Activated CD8-positive, alpha-beta memory T cell treated with anti-CD3 and anti-CD28 coated beads, Interleukin-2, amount 50 U/mL, for 24 hours (primary cell): ENCODE results near the gene LRAT.
"Not testable (repeated sequence)": the region's sequence is repeated elsewhere in the genome, so short reads cannot be mapped to it uniquely, and the experiment has no call there.

Source experiments
- DNase-seq: peaks from one replicate; pipeline ENCODE4 v3.0.0-alpha.2; 2020; ENCODE audit errors: extremely low read depth

LRAT gene

DNA sequence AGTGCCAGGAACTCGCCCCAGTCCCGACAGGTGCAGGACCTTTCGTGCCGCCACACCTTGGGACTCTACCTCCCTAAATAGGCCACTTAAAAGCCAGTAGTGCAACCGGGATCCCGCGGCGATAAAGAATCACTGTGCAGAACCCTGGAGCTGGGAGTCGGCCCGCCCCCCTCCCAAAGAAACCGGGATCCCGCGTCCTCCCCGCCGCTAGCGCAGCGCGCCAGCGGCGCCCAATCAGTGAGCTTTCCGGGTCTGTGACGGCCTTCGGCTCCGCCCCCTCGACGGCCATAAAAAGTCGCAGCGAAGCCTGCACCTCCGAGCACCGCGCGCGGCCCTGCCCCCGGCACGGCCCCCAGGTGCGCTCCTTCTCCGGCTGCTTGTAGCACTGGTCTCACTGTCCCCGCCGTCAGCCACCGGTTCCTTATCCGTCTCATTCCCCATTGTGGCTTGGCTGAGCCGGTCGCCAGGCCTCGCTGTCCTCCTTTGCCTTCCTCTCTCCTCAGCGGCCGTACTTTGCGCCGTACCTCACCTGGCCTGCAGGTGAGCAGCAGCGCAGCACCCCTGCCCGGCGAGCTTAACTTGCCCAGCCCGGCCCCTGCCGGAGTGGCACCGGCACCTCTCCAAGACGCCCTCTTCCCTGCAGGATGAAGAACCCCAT lies at the start of gene LRAT:
LRAT (plus strand) TSS at position 318 of the 658 bp plus-strand sequence; CDS start at position 645, 327 bp downstream.
- DNase-seq, result no peak

DNA sequence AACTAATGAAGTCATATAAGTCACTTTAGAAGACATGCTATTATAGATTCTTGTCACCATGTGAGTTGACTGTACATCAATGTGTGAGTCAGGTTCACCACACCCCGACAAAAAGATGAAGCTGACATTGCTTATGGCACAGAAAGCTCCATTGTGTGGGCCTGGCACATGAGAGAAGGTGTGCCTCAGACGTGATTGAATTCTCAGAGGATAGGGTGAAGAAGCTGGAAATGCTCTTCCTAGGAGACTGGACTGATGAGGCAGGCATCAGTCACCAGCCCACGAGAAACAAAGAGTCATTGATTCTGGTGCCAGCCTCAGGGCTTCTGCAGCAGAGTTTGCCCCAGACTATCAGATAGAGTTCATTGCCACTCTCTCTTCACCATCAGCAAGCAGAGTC lies 35.9 kb upstream of the LRAT start:
- no peak for DNase-seq

DNA sequence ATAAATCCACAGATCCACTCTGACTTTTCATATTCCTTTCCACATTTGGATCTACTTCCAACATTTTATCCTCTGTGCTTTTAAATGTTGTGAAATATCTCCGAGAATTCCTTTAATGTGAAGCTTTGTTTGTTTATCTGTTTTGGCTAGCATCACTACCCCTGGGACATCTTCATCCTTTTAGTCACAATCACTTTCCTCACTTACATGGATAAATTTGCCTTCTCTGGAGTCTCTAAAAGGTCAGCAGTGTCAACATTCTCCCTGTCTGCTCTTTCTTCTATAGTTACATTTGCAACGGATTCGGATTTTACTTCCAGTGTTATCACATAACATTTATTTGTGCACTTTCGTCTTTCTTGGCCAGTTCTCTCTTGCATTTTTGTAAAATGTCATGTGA lies 34.2 kb upstream of the LRAT start:
- DNase-seq, result no peak

DNA sequence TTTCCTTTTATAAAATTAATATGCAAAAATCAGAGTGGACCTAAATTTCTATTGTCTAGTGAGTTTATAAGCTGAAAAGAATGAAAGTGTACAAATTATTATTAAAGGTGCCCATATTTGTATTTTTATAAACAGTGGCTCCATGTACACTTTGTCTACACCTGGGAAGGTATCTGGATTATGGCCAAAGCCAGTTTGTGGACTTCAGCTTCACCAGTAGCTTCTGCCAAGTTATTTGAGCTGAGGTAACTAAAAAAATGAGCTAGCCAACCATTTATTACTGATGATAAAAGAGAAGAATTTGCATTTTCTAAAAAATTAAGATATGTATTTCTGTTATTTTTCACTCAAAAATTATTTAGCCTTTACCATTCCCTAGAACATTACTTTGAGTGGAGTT lies 32.3 kb upstream of the LRAT start:
- no peak for DNase-seq

DNA sequence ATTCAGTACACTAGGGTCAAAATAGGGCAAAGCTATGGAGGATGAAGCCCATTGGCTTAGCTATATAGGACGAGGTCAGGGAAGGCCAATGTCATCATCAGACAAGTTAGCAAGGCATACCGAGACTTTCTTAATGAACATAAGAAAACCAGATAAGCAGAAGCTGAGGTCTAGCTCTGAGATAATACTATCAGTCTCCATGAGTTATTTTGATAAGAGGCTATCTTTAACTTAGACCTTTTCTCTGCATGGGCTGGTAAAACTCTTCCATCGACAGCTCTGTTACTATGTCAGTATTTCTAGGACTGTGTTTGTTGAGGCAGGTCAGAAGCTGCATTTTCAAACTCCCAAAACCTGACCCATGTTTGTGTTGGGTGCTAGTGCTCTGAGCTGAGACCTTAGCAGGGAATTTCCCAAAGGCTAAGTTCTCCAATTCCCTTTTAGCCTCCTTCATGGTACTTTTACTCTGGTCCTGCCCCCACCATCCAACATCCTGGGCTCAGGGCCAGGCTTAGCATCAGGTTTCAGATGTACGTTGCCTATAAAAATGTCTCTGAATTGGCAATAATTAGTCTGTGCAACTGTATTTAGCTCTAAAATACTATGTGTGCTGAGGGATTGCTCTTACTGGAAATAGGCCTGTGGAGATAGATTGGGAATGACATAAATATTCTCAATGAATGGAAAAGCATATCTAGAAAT lies 29.3 kb upstream of the LRAT start:
- DNase-seq, result no peak

DNA sequence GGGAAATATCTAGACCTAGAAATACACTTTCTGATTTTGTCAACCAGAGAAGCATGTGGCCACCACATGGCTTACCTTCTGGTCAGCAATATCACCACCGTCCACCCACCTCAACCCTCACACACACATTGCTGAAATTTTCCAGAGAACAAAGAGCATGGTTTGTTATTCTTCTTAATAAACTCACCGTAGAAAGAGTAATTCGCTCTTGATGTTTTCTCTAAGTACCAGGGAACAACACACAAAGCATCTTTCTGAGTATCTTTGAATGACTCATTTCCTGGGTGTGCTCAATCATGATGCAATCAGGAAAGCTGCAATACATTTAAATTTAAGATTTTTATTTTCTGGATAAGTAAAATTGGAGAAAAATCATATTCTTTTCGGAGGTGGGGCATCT lies 24.7 kb upstream of the LRAT start:
- DNase-seq, result no peak

DNA sequence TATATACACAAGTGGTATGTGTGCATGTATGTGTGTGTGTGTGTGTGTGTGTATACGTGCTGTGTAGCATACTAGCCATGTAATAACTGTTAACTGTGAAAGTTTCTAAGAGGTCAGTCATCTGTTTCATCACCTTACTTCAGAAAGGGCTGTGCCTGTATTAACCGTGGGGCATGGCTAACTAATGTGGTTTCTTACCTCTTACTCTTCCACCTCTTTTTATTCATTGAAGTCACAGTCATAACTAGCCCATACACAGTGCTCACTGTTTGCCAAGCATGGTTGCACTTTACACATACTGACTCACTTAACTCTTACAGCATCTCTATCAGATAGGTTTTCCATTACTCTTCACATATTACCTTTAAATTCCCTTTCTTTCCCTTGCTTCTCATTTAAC lies 23.7 kb upstream of the LRAT start:
- DNase-seq, result no peak

DNA sequence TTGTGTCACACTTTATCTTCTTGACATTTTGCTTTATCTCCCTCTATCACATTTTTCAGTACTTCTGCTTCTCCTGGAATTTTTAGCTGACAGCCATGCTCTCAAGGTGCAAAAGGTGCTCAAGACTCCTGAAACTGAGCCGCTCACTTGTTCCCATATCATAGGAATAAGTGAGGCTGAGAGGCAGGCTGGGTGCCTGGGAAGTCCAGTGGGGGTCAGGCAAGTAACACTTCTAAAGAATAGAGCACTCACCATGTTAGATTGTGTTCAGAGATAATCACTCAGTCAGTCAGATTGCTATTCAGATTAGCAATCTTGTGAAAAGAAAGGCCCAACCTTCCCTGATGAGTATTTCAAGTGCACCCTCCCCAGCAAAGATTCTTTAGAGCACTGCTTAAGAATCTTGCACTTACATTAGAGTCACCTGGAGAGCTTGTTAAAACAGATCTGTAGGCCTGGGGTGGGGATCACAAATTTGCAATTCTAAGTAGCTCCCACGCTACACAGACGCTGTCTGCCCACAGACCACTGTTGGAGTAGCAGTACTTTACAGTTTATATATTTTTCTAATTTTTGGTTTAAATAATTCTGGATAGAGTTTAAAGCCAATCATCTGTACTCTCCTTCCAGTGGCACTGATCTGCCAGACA lies 23.1 kb upstream of the LRAT start:
- DNase-seq, result no peak

DNA sequence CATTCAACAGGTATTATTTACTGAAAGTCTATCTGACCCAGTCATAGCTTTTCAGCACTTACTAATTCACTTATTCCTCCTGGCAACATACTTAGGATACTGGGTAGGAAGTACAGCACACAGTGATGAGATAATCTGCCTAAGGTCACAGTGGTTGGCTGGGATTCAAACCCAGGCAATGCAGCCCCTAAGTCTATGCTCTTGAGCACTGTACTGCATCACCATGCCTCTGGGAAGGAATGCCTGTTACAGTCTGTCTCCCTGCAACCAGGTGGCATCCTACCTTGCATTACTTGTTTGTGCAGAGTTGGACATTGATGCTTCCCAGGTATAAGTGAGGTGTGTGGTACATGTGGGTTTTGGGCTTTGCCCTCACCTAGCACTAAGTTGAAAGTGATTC lies 21.5 kb upstream of the LRAT start:
- no peak for DNase-seq

DNA sequence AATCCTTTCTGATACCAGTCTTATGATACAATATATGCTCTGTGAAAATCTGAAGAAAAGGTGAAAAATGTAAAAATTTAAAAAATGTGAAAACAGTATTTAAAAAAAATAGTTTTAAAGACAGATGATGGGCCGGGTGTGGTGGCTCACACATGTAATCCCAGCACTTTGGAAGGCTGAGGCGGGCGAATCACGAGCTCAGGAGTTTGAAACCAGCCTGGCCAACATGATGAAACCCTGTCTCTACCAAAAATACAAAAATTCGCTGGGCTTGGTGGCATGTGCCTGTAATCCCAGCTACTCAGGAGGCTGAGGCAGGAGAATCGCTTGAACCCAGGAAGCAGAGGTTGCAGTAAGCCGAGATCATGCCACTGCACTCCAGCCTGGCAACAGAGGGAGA lies 20.2 kb upstream of the LRAT start:
- DNase-seq, result not testable (repeated sequence)

DNA sequence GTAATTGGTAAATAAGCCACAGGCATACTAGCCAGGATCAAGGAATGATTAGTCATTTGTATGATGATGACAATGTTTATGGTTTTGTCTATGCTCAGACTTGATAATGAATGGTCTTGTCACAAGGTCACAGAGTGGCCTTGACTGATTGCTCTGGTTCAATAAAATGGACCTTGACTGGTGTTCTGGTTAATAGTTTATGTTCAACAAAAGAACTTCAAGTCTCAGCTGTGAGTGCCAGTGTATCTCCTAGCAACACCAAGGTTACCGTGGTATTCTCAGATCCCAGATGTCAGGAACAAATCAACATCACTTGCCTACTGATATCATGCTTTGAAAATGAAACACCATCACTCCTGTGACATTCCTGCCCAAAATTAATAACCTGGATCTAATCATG lies 16.3 kb upstream of the LRAT start:
- DNase-seq, result no peak

DNA sequence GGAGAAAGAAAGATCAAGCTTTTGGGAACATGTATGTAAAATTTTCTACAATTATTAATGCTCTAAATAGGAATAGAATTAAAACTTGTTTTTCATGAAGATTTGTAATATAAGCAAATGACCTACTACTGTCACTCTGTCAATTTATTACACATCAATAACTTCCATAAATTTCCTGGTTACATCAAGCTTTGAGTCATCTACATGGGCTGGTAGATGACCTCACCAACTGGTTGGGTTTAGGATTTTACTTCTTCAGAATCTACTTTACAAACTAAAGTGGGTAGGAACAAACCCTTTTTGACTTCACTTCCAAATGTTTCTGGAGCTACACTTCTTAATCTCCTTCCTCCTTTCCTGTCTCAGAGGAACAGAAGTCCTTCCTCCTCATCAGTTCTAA lies 12.0 kb upstream of the LRAT start:
- no peak for DNase-seq

DNA sequence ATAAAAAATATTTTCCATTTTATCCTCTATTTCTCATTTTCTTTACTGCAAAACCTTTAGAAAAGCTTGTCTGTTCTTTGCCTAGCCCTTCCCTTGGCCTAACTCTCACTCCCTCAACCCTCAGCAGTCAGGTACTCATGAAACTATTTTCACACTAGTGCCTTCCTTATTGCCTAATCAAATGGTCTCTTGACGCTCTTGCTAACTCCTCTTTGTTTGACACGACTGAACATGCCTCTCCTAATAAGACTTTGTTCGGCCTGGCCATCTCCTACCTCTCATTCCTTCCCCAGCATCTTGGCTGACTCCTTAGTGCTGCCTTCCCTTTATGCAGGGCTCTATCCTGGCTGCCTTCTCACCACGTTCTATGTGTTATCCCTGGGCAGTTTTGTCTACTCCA lies 11.1 kb upstream of the LRAT start:
- DNase-seq, result no peak

DNA sequence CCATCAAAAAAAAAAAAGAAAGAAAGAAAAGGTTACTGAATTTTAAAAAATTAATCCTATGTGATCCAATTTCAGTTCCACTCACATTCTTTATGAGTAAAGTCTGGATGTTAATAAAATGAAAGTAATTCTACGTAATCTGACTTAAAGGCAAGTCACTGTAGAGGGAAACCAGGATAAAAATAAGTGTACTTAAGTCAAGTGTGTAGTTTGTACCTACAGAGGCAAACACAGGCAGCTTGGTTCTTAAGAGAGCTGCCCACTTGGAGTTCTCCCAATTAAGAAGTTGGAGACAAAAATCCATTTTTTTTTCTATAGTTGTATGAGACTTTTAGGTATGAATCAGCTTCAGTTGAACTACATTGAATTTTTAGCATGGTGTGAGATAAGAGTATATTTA lies 7.0 kb upstream of the LRAT start:
- DNase-seq, result no peak

DNA sequence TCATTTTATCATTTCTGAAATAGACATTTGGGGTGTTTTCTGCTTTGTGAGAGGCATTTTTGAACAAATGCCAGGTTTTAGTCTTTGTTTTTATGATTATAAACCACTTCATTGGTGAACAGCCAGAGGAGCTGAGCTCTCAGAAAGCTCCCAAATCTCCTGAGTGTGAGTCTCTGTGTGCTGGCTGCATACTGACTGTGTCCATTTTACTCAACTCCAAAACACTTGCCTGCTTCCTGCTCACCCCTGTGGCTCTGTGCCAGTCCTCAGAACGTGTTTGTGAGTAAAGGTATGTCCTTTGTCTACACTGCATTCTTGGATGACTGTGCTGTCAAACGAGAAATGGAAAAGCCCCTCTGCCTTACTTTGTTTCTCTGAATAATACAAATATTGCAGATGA lies 5.4 kb upstream of the LRAT start:
- DNase-seq, result no peak

DNA sequence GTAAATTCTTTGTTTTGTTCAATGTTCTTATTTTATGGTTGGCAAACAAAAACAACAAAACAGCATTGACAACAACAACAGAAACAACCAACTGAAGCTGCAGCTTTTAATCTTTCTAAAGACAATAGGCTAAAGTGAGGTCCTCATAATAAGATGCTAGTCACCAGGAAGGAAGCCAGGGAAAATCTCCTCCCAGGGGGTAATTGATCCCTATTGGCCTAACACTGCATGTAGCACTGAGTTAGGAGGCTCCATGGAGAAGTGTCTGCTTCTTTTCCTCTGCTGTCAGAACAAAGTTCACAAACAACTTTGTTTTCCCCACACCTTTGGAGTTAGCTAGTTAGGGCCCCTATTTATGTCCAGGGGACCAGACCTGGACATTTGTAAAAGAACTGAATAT lies 4.7 kb upstream of the LRAT start:
- no peak for DNase-seq

DNA sequence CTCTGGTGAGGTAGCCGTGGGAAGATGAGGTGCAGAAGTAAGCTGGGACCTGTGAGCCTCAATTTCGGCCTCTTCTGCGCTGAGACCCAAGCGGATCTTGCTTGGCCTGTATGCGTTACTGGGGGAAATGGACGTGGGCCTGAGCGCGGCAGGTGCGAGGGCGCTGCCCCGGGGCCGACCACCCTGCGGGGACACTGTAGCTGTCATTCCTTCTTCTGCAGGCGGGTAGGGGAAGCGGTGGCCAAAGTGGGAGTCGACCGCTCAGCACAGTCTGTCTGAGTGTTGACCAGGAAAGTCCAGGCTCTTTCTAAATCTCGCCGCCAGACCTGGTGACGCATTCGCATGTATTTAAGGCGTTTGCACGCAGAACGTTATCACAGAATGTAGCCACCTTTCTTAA lies 3.3 kb upstream of the LRAT start:
- no peak for DNase-seq

DNA sequence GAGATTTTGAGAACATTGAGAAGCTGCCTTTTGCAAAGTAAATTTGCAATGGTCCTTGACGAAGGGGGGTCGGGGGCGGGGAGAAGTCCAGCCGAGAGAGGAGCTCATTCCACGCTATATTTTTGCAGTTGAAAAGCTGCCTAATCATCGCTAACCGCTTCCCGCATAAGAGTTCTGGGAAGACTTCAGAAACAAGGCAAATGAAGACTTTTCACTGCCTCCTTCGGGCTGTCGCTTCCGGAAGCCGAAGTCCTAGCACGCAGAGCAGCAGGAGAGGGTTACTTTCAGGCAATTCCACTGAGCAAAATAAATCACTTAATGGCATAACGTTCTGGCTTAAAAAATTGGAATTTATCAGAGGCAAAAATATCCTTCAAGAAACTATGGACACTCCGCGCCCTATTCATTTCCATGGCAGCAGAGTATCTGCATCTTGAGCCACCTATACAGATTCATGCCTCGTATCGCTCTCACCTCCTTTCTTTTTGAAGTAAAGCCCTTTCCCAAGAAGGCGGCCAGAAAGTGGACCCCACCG lies 2.6 kb upstream of the LRAT start:
- no peak for DNase-seq

DNA sequence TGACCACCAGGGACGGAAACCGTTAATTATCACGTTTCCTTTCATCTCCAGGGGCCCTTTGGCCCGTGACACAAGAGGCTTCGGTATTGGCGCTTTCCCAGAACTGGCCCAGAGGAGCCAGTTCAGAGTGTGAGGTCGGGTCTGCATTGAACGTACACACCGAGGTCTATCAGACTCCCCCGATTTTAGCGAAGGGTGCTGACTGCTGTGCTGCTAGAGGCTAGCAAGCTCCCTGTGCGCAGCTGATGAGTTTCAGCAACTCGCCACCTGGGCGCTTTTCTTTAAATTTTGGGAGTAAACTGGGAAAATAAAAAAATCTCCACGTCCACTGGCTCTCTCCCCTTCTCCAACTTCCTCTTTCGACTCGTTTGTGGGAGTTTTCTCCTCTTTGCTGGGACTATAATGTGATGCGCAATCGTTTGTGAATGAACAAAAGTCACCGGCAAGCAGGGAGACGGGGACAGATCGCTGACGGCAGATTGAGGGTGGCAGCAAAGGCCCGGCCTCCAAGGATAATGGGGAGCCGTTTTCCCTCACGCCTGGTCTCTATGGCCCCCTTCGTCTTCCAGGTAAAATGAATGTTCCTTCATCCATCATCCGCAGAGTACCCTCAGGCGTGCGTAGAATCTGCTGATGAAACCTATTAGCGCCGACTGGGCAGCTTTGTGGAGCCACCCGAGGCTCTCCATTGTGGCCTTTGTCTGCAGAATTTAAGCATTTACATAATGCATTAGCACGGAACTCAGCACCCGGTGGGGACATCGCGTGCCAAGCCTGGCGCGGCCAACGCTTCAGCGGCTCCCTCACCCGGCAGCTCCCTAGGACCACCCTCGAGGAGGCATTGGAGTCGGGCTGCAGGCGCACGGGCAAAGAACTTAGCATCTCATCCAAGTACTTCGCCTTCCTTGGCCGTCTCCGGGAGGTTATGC lies 1.6 kb upstream of the LRAT start:
- DNase-seq, result no peak

DNA sequence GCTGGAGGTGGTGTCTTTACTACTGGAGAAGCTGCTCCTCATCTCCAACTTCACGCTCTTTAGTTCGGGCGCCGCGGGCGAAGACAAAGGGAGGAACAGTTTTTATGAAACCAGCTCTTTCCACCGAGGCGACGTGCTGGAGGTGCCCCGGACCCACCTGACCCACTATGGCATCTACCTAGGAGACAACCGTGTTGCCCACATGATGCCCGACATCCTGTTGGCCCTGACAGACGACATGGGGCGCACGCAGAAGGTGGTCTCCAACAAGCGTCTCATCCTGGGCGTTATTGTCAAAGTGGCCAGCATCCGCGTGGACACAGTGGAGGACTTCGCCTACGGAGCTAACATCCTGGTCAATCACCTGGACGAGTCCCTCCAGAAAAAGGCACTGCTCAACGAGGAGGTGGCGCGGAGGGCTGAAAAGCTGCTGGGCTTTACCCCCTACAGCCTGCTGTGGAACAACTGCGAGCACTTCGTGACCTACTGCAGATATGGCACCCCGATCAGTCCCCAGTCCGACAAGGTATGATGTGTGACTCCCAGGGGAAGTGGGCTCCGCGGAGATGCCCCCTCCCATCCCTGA lies 634 bp downstream of the LRAT start:
- no peak for DNase-seq

DNA sequence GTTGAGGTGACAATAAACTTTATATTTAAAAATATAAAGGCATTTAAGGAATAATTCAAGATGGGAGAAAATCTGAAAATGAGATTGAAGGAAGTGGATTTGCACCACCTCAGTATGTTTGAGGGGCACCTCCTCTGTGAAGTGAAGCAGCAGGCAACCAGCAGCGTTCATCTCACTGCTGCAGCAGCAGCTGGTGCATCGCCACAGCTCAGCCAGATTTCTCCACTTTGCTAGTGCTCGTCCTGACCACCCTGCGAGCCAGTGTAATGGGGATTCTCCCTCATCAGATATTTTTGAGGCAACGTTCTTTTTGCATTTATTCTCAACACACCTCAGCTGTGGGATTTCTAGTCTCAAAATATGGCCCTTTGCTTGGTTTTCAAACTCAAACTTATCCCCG lies 13.9 kb downstream of the LRAT start:
- DNase-seq, result no peak

DNA sequence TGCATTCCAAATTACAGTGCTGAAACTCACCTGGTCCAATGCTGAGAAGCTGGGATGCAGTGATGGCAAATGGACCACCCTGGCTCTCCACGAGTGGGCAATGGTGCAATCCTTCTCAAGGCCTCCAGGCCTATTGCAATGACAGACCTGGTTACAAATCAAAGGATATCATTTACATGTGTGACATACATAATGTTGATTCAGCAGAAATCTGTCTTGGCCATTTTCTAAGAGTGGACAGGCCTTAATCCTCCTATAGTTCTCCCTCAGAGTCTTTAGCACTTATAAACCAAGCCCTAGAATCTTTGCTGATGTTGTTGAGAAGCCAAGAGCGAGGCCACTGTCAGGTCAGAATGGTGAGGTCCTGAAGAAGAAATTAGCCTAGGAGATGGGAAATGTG lies 17.1 kb downstream of the LRAT start:
- DNase-seq, result no peak
